ENCODE measurements around the gene HIGD1B. TPM values are rescaled to one million over a fixed set of nuclear protein-coding genes. Genes with fewer than 3 reads are reported as not detected.

Gene HIGD1B
- polyA plus RNA-seq, 1 experiment, result not detected

DNA sequence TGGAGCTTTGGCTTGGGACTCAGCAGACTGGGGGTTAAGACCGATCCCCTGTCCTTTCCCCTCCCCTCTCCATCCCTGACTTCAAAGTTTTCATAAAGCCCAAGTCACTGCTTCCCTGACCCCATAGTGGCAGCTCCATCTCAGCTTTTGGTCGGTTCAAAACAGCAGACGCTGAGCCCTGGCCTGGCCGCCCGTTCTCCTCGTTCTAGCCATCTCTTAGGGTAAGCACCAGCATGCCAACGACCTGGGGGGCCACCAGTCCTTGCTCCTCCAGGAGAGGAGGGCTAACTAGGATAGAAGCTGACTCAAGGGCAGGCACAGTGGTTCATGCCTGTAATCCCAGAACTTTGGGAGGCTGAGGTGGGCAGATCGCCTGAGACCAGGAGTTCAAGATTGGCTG lies 1.5 kb upstream of the HIGD1B start:
- ChIA-PET CTCF (interaction anchor here (3.1 kb wide), 1 partner anchor 71 kb away, joined by 13 read pairs; no protein-coding TSS in a partner anchor), POLR2A (no interaction called here)
- TF ChIP-seq, protein P1, sequence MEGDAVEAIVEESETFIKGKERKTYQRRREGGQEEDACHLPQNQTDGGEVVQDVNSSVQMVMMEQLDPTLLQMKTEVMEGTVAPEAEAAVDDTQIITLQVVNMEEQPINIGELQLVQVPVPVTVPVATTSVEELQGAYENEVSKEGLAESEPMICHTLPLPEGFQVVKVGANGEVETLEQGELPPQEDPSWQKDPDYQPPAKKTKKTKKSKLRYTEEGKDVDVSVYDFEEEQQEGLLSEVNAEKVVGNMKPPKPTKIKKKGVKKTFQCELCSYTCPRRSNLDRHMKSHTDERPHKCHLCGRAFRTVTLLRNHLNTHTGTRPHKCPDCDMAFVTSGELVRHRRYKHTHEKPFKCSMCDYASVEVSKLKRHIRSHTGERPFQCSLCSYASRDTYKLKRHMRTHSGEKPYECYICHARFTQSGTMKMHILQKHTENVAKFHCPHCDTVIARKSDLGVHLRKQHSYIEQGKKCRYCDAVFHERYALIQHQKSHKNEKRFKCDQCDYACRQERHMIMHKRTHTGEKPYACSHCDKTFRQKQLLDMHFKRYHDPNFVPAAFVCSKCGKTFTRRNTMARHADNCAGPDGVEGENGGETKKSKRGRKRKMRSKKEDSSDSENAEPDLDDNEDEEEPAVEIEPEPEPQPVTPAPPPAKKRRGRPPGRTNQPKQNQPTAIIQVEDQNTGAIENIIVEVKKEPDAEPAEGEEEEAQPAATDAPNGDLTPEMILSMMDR (IDR thresholded peaks at IDR 0.05; ENCODE audit: low read depth, low read length), result no peak
- H3K27ac ChIP-seq (ENCODE audit: low read depth, low read length), result no peak overlapping the region
- H3K9me3 ChIP-seq (ENCODE audit: control insufficient read depth, insufficient read depth, low read length), result no peaks in the 10 kb centered on the region
- no peak overlapping the region for H3K4me3 ChIP-seq (ENCODE audit: low read depth, low read length)
- no peak for DNase-seq (ENCODE audit: low read depth, low spot score)
- H3K27me3 ChIP-seq (ENCODE audit: control insufficient read depth, insufficient read depth, low read length), result no peaks in the 10 kb centered on the region

DNA sequence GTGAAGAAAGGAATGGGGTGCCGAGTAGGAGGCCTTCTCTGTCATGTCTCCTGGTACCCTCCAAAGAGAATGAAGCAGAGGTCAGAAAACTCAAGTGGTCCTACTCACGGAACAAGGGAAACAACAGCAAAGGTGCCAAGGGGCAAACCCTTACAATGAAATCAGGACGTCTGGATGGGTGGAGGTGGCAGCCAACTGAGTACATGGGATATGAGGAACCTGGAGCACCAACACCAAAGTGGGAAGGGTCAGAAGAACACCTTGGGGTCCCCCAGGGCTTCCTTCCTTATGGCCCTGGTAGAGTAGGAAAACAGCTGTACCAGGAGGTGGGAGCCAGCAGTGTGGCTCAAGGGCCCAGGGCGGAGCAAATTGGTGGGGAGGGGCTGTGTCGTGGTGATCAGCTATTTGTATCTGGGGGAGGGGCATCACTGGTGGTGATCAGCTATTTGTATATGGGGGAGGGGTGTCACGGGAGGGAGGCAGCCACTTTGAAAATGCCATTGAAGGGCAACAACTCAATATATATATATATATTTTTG lies 643 bp downstream of the HIGD1B start:
- ChIA-PET CTCF (no interaction called here), POLR2A (no interaction called here)
- TF ChIP-seq, protein P1 (IDR thresholded peaks at IDR 0.05; ENCODE audit: low read depth, low read length), result no peak
- H3K27ac ChIP-seq (ENCODE audit: low read depth, low read length), result no peak overlapping the region
- peaks cover 4% of the 10 kb centered on the region; the same call in 1 of the 2 replicates for H3K9me3 ChIP-seq (ENCODE audit: control insufficient read depth, insufficient read depth, low read length)
- H3K27me3 ChIP-seq (ENCODE audit: control insufficient read depth, insufficient read depth, low read length), result no peaks in the 10 kb centered on the region
- DNase-seq (ENCODE audit: low read depth, low spot score), result no peak
- no peak overlapping the region for H3K4me3 ChIP-seq (ENCODE audit: low read depth, low read length)

DNA sequence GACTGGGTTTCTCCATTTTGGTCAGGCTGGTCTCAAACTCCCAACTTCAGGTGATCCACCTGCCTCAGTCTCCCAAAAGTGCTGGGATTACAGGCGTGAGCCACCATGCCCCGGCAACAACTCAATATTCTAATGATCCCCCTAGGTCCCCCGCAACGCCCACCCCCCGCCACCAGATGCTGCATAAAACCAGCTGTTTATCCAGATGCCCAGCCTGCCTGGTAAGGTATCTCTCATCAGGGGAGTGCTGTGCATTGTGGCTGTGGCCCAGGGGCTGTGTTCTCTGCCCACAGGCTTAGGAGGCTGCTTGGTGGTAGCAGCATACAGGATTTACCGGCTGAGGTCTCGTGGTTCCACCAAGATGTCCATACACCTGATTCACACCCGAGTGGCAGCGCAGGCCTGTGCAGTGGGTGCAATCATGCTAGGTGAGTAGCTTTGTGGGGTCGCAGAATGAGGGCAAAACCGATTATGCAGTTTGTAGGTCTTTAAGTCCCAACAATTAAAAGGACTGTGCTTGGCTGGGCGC lies 1.3 kb downstream of the HIGD1B start:
- Histone ChIP-seq H3K9me3 (ENCODE audit: control insufficient read depth, insufficient read depth, low read length) (peaks cover 4% of the 10 kb centered on the region; the same call in 1 of the 2 replicates), H3K27ac (ENCODE audit: low read depth, low read length) (no peak overlapping the region), H3K27me3 (ENCODE audit: control insufficient read depth, insufficient read depth, low read length) (no peaks in the 10 kb centered on the region), H3K4me3 (ENCODE audit: low read depth, low read length) (no peak overlapping the region)
- ChIA-PET CTCF (interaction anchor here (0.7 kb wide), 1 partner anchor 13 kb away, joined by 6 read pairs; no protein-coding TSS in a partner anchor), POLR2A (no interaction called here)
- DNase-seq (ENCODE audit: low read depth, low spot score), result no peak
- TF ChIP-seq, protein P1 (IDR thresholded peaks at IDR 0.05; ENCODE audit: low read depth, low read length), result no peak

DNA sequence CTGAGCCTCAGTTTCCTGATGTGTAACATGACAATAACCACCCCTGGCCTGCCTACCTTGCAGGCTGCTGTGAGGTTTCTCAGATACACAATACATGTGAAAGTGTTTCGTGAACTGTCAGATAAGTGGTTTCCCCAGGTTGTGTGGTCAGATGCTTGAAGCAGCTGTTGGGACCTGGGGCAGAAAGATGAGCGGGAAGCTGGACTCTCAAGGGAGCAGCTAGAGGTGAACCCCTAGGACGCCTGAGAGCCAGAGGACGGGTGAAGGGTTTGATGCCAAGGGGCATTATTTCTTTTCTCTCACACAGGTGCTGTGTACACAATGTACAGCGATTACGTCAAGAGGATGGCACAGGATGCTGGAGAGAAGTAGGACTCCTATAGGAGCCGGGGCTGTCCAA lies 2.3 kb downstream of the HIGD1B start:
- H3K9me3 ChIP-seq (ENCODE audit: control insufficient read depth, insufficient read depth, low read length), result peaks cover 4% of the 10 kb centered on the region; the same call in 1 of the 2 replicates
- no peak for DNase-seq (ENCODE audit: low read depth, low spot score)
- TF ChIP-seq, protein P1 (IDR thresholded peaks at IDR 0.05; ENCODE audit: low read depth, low read length), result no peak
- no peak overlapping the region for H3K4me3 ChIP-seq (ENCODE audit: low read depth, low read length)
- POLR2A ChIA-PET, result interaction anchor here (0.6 kb wide), 1 partner anchor 27 kb away, joined by 7 read pairs; no protein-coding TSS in a partner anchor
- no peaks in the 10 kb centered on the region for H3K27me3 ChIP-seq (ENCODE audit: control insufficient read depth, insufficient read depth, low read length)
- CTCF ChIA-PET, result no interaction called here
- H3K27ac ChIP-seq (ENCODE audit: low read depth, low read length), result no peak overlapping the region

DNA sequence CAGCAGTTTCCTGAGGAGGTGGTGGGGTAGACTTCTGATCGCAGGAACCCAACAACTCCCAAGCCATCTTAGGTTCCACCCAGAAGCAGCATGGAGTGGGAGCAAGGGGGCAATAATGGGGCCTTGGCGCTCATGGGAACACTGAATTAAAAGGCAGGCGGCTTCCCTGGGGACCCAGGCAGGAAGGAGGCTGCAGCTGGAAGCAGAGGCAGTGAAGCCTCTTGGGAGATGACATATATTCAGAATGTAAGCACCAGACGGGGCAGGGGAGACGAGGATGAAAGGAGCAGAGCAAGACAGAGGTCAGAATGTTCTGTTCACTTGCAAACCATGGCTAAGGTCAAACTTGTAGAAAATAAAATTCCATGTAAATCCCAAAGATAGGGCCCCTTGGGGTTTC lies 2.9 kb downstream of the HIGD1B start:
- TF ChIP-seq, protein P1 (IDR thresholded peaks at IDR 0.05; ENCODE audit: low read depth, low read length), result no peak
- Histone ChIP-seq H3K27me3 (ENCODE audit: control insufficient read depth, insufficient read depth, low read length) (no peaks in the 10 kb centered on the region), H3K4me3 (ENCODE audit: low read depth, low read length) (no peak overlapping the region), H3K27ac (ENCODE audit: low read depth, low read length) (no peak overlapping the region), H3K9me3 (ENCODE audit: control insufficient read depth, insufficient read depth, low read length) (peaks cover 4% of the 10 kb centered on the region; the same call in 1 of the 2 replicates)
- ChIA-PET POLR2A (no interaction called here), CTCF (no interaction called here)
- no peak for DNase-seq (ENCODE audit: low read depth, low spot score)

Data from AG04450 (cell line).